K562 (cell line): ENCODE results near the gene SDHC. TPM values are rescaled to one million over a fixed set of nuclear protein-coding genes. Genes with fewer than 3 reads are reported as not detected.

Experiments used
- CREM ChIP-seq: IDR thresholded peaks from 2 replicates; pipeline ENCODE4 v1.6.1; 2014; ENCODE audit warnings: antibody characterized with exemption, low read depth
- DIDO1 ChIP-seq: fragments of 450-650 bp; IDR thresholded peaks from 2 replicates; pipeline ENCODE4 v1.6.1; 2016; ENCODE audit warnings: low read depth, missing biosample characterization, missing genetic modification characterization
- GTF2A2 ChIP-seq: IDR thresholded peaks from 2 replicates; pipeline ENCODE4 v1.6.1; 2016; ENCODE audit warnings: mild to moderate bottlenecking, missing genetic modification characterization, missing compliant biosample characterization
- SRF ChIP-seq, 2 experiments: fragments of 250-450, 450-650 bp in 1 of 2; sonication (Bioruptor Pico) in 1 of 2; sonication (generic) in 1 of 2; formaldehyde crosslinking; IDR thresholded peaks; 2 replicates each; pipeline versions ENCODE4 v1.5.0 to v1.5.1; 2020 to 2022; ENCODE audit warnings: mild to moderate bottlenecking in 1 of 2, missing genetic modification reagents in 1 of 2
- XRCC5 ChIP-seq: fragments of 200-400 bp; formaldehyde crosslinking; IDR thresholded peaks from 2 replicates; pipeline ENCODE4 v1.6.1; 2017; ENCODE audit warnings: low read depth, mild to moderate bottlenecking, low read length
- polyA plus RNA-seq, 8 experiments: library from polyadenylated mRNA; depleted of rRNA in 4 of 8; stranded (reverse) in 5 of 8; unstranded in 3 of 8; fragments of >200 nt; fragmentation: Nextera tagmentation in 2 of 8; fragmentation: Illumina TruSeq in 1 of 8; extraction: Ambion mirVana in 2 of 8; extraction: Trizol in 1 of 8; gene quantifications; 2 replicates each; pipeline versions ENCODE4 v1.2.1 to v1.2.3, GENCODE V29; 2011 to 2014; ENCODE audit warnings: inconsistent platforms in 1 of 8, missing spikeins in 1 of 8
- total RNA-seq, 7 experiments: library from RNA; depleted of rRNA in 6 of 7; stranded (reverse); fragments of >200 nt in 6 of 7; fragmentation: Illumina TruSeq in 2 of 7; extraction: Trizol in 2 of 7; gene quantifications; 2 replicates each; pipeline versions ENCODE4 v1.2.1 to v1.2.3, GENCODE V29; 2011 to 2021; ENCODE audit warnings: low replicate concordance in 1 of 7
- TF ChIP-seq, protein P1 (sequence below): fragments of 200-400 bp; formaldehyde crosslinking; IDR thresholded peaks from 2 replicates; pipeline ENCODE4 v1.6.1; 2017; ENCODE audit warnings: mild to moderate bottlenecking, low read depth, low read length, moderate library complexity
- TF ChIP-seq, protein P2 (sequence below): fragments of 250-450 bp; sonication (Bioruptor Pico); IDR thresholded peaks from 2 replicates; pipeline ENCODE4 v1.4.0; 2020; ENCODE audit warnings: mild to moderate bottlenecking, moderate library complexity
- TF ChIP-seq, protein P3 (sequence below): fragments of 450-650 bp; conservative IDR thresholded peaks from 2 replicates; pipeline ENCODE4 v1.6.1; 2016; ENCODE audit warnings: missing genetic modification characterization, low read depth, mild to moderate bottlenecking, missing compliant biosample characterization, moderate library complexity
- TF ChIP-seq, protein P4 (sequence below): fragments of 150-350 bp; conservative IDR thresholded peaks from 2 replicates; pipeline ENCODE4 v1.6.1; 2014; ENCODE audit warnings: low read length
- TF ChIP-seq, protein P5 (sequence below): fragments of 250-450 bp; sonication (Bioruptor Pico); IDR thresholded peaks from 2 replicates; pipeline ENCODE4 v1.4.0; 2020
- TF ChIP-seq, protein P6 (sequence below): fragments of 450-650 bp; formaldehyde crosslinking; conservative IDR thresholded peaks from 2 replicates; pipeline ENCODE4 v1.4.0; 2022; ENCODE audit warnings: mild to moderate bottlenecking, missing genetic modification characterization

Gene SDHC
- total and polyA plus RNA-seq, 9 of the 15 experiments (the other 6 are each of a cell fraction or from before 2014, with no cell fraction given), result 7.7 to 309 (median 174) TPM

DNA sequence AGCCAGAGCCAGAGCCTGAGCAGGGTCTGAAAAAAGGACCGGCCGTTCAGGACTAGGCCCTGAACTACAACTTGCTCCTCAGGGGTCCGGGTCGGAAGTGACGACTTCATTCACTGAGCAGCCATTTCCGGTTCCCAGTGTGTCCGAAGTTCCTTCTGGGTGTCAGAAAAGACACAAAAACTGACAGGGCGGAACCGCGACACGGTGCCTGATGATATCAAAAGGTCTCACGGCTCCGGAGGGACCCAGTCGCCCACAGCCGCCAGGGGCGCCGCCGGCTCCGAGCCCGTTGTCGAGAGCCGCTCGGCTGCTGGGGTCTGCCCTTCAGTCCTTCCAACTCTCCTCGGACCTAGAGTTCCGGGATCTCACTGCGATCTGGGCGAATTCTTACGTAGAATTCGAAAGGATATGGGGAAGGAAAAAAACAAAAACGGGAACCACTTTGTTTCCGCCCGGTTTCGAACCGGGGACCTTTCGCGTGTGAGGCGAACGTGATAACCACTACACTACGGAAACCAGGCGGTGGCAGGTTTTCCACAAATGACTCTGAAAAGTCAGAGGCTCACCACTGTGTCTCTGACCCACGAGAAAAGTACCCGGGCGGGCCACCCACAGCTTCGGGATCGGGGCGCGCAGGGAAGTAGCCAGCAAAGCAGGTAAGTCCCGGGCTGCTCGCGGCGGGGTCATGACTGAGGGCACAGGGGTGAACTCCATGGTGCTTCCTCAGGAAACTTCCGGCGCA lies 85.2 kb downstream of the SDHC start (continued):
- TF ChIP-seq SRF (CRISPR knock-in tag; IDR thresholded peaks at IDR 0.05) (peak in 1 of 2 experiments; percentile 25; a peak in 2 of 4 replicates), XRCC5 (peak; percentile 96), DIDO1 (tag) (no peak), GTF2A2 (tag) (no peak), CREM (peak; percentile 94)
- TF ChIP-seq, protein P1, sequence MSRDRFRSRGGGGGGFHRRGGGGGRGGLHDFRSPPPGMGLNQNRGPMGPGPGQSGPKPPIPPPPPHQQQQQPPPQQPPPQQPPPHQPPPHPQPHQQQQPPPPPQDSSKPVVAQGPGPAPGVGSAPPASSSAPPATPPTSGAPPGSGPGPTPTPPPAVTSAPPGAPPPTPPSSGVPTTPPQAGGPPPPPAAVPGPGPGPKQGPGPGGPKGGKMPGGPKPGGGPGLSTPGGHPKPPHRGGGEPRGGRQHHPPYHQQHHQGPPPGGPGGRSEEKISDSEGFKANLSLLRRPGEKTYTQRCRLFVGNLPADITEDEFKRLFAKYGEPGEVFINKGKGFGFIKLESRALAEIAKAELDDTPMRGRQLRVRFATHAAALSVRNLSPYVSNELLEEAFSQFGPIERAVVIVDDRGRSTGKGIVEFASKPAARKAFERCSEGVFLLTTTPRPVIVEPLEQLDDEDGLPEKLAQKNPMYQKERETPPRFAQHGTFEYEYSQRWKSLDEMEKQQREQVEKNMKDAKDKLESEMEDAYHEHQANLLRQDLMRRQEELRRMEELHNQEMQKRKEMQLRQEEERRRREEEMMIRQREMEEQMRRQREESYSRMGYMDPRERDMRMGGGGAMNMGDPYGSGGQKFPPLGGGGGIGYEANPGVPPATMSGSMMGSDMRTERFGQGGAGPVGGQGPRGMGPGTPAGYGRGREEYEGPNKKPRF, result no peak
- TF ChIP-seq, protein P2, sequence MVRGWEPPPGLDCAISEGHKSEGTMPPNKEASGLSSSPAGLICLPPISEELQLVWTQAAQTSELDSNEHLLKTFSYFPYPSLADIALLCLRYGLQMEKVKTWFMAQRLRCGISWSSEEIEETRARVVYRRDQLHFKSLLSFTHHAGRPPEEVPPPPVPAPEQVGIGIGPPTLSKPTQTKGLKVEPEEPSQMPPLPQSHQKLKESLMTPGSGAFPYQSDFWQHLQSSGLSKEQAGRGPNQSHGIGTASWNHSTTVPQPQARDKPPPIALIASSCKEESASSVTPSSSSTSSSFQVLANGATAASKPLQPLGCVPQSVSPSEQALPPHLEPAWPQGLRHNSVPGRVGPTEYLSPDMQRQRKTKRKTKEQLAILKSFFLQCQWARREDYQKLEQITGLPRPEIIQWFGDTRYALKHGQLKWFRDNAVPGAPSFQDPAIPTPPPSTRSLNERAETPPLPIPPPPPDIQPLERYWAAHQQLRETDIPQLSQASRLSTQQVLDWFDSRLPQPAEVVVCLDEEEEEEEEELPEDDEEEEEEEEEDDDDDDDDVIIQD, result no peak
- TF ChIP-seq, protein P3, sequence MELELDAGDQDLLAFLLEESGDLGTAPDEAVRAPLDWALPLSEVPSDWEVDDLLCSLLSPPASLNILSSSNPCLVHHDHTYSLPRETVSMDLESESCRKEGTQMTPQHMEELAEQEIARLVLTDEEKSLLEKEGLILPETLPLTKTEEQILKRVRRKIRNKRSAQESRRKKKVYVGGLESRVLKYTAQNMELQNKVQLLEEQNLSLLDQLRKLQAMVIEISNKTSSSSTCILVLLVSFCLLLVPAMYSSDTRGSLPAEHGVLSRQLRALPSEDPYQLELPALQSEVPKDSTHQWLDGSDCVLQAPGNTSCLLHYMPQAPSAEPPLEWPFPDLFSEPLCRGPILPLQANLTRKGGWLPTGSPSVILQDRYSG (tag), result no peak
- TF ChIP-seq, protein P4, sequence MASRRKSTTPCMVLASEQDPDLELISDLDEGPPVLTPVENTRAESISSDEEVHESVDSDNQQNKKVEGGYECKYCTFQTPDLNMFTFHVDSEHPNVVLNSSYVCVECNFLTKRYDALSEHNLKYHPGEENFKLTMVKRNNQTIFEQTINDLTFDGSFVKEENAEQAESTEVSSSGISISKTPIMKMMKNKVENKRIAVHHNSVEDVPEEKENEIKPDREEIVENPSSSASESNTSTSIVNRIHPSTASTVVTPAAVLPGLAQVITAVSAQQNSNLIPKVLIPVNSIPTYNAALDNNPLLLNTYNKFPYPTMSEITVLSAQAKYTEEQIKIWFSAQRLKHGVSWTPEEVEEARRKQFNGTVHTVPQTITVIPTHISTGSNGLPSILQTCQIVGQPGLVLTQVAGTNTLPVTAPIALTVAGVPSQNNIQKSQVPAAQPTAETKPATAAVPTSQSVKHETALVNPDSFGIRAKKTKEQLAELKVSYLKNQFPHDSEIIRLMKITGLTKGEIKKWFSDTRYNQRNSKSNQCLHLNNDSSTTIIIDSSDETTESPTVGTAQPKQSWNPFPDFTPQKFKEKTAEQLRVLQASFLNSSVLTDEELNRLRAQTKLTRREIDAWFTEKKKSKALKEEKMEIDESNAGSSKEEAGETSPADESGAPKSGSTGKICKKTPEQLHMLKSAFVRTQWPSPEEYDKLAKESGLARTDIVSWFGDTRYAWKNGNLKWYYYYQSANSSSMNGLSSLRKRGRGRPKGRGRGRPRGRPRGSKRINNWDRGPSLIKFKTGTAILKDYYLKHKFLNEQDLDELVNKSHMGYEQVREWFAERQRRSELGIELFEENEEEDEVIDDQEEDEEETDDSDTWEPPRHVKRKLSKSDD, result no peak
- TF ChIP-seq, protein P5, sequence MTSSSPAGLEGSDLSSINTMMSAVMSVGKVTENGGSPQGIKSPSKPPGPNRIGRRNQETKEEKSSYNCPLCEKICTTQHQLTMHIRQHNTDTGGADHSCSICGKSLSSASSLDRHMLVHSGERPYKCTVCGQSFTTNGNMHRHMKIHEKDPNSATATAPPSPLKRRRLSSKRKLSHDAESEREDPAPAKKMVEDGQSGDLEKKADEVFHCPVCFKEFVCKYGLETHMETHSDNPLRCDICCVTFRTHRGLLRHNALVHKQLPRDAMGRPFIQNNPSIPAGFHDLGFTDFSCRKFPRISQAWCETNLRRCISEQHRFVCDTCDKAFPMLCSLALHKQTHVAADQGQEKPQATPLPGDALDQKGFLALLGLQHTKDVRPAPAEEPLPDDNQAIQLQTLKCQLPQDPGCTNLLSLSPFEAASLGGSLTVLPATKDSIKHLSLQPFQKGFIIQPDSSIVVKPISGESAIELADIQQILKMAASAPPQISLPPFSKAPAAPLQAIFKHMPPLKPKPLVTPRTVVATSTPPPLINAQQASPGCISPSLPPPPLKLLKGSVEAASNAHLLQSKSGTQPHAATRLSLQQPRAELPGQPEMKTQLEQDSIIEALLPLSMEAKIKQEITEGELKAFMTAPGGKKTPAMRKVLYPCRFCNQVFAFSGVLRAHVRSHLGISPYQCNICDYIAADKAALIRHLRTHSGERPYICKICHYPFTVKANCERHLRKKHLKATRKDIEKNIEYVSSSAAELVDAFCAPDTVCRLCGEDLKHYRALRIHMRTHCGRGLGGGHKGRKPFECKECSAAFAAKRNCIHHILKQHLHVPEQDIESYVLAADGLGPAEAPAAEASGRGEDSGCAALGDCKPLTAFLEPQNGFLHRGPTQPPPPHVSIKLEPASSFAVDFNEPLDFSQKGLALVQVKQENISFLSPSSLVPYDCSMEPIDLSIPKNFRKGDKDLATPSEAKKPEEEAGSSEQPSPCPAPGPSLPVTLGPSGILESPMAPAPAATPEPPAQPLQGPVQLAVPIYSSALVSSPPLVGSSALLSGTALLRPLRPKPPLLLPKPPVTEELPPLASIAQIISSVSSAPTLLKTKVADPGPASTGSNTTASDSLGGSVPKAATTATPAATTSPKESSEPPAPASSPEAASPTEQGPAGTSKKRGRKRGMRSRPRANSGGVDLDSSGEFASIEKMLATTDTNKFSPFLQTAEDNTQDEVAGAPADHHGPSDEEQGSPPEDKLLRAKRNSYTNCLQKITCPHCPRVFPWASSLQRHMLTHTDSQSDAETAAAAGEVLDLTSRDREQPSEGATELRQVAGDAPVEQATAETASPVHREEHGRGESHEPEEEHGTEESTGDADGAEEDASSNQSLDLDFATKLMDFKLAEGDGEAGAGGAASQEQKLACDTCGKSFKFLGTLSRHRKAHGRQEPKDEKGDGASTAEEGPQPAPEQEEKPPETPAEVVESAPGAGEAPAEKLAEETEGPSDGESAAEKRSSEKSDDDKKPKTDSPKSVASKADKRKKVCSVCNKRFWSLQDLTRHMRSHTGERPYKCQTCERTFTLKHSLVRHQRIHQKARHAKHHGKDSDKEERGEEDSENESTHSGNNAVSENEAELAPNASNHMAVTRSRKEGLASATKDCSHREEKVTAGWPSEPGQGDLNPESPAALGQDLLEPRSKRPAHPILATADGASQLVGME (CRISPR knock-in tag), result no peak
- TF ChIP-seq, protein P6, sequence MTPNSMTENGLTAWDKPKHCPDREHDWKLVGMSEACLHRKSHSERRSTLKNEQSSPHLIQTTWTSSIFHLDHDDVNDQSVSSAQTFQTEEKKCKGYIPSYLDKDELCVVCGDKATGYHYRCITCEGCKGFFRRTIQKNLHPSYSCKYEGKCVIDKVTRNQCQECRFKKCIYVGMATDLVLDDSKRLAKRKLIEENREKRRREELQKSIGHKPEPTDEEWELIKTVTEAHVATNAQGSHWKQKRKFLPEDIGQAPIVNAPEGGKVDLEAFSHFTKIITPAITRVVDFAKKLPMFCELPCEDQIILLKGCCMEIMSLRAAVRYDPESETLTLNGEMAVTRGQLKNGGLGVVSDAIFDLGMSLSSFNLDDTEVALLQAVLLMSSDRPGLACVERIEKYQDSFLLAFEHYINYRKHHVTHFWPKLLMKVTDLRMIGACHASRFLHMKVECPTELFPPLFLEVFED (CRISPR knock-in tag), result peak; percentile 28; the same call in 1 of the 2 replicates
